HG03575 (cell line): Measurements from ENCODE around the gene FBN2.
"Not testable (repeated sequence)": the region's sequence is repeated elsewhere in the genome, so short reads cannot be mapped to it uniquely, and the experiment has no call there.

ENCODE experiments used
- ATAC-seq: cut with Tn5 transposase; IDR thresholded peaks from one replicate; pipeline ENCODE4 v1.9.1; 2021; ENCODE audit not compliant: unreplicated experiment, insufficient number of reproducible peaks, low FRiP score; ENCODE audit errors: extremely low read depth

Gene FBN2

GRCh38 chr5:128487041-128487440 is 51.0 kb downstream of the FBN2 start:
- ATAC-seq: no peak

DNA sequence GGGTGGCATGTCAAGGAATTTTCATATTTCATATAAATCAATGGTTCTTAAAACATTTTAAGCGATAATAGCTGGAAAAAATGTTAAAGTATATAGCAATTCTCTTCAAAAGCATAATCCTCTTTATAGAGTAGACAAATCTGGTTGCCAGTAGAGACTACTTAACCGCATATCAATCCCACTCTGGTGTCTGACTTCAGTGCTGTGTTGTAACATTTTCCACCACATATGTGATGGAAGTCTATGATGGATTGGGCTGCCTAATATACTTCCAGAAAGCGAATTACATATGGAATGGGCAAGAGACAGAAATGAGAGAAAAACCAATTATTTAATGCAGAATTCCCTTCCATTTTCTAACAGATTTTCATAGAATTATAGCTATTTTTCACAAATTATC is 54.3 kb downstream of the FBN2 start:
- no peak for ATAC-seq

GRCh38 chr5:128480906-128481633 is 57.0 kb downstream of the FBN2 start:
- no peak for ATAC-seq

- no peak for ATAC-seq
Measured at GRCh38 chr5:128480158-128480557, 57.9 kb downstream of the FBN2 start.

DNA sequence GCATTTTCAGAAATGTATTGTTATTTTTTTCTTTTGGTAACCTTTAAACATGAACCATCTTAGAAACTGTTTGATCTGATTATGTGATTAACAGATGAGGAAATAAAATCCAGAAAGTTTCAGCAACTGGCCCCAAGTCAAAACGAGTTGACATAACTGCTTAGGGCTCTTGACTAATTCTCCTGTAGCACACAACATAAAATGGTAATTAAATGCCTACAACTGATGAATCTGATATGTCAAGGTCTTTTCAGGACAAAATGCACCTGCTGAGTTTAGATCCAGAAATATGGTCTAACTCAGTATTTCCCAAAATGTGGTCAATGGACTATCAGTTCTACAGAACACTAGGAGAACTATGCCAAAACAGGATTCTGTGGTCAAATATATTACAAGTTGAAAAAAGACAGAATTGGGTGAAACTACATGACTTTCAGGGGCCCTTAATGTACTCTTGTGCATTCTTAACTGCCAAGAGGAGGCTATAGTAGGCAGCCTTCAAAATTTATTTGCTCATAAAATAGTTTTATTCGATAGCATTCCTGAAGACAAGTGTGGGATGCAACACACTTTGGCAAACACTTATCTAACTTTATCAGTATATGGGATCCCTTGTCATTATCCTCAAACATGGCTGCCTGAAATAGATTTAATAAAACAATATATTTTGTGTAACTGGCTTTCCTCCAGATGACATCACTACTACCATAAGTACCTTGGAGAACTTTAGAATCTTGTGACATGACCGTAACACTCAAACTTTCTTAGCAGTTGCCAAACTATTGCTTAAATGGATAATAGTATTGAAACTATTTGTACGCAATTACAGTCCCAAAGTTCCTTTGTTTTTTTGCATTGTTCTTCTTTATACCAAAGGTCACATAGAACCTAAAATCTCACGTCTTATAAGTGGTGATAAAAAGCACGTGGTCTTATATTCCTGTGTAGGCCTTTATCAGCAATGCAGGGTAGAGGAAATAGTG is 59.4 kb downstream of the FBN2 start:
- no peak for ATAC-seq

DNA sequence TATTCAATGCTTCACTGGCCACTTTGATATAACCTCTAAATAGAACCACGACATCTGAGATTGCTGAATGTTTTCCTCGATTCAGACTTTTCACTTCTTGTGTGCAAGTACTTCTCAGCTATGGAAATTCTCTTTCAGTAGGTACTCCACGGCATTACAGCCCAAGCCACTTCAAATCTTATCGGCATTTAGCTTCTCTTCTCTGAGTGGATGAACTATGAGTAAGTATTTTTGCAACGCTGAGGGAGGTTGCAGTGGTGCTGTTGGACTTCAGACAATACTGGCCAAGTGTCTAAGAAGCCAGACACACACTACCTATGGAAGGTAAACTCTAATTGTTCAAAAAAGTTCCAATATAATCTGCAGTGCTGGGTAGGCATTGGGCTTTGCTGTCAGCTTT is 60.1 kb downstream of the FBN2 start:
- no peak for ATAC-seq

- no peak for ATAC-seq
Measured at GRCh38 chr5:128475693-128476092, 62.4 kb downstream of the FBN2 start.

DNA sequence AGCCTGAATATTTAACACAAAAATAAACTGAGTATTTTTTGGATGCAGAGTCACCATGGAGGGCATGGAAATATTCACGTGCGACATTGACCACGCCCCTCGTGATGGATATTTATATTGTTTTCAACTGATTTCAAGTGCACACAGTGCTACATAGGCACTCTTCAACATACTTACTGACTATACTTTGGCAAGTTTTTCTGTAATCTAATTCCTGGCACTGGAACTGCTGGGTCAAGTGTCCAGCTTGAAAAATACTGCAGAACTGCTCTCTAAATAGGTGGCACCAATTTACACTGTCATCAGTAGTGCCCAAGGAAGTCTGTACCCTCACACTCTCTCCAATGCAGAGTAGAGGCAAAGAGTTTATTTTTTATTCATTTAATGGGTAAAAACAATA is 65.1 kb downstream of the FBN2 start:
- ATAC-seq: no peak

DNA sequence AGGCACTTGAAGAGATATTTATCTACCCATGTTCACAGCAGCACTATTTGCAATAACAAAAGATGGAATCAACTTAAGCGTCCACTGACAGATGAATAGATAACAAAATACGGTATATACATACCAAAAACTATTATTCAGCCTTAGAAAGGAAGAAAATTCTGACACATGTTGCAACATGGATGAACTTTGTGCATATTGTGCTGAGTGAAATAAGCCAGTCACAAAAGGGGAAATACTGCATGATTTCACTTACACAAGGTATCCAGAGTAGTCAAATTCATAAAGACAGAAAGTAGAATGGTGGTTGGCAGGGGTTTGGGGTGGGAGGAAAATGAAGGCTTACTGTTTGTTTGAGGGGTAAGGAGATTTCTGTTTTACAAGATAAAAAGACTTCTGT is 66.0 kb downstream of the FBN2 start:
- no peak for ATAC-seq

- ATAC-seq: no peak
Measured at GRCh38 chr5:128470663-128471062, 67.4 kb downstream of the FBN2 start.

DNA sequence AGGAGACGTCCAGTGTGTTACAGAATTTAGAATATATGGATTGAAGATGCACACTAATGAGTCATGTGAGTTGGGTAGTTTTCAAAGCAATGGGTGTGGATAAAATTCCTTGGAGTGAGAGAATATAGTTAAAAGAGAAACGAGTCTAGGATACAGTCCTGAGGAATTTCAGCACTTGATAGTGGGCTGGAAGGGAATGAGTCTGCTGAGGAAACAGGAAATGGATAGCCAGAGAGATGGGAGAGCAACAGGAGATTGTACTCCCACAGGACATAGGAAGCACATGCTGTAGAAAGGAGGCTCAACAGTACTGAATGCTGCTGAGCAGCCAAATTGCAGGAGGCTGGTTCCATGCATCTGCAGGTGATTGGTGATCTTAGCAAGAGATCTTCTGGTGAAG is 68.1 kb downstream of the FBN2 start:
- no peak for ATAC-seq

DNA sequence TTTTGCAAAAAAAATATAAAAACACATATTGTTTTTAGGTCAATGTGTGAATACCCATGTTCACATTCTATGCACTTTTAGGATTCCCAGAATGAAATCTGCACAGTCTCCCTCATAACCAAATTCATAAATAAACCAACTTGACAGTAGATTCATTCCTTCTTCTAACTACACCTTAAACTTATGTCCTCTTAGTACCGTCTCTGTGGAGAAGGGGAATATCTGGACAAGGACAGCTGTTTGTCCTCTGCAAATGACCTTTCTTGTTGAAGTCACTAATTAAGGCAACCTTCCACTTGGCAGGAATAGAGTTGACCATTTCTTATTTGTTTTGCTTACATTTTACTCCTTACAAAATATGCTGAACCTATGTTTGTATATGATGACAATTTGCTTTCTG is 71.1 kb downstream of the FBN2 start:
- ATAC-seq: no peak

GRCh38 chr5:128466554-128466953 is 71.5 kb downstream of the FBN2 start:
- ATAC-seq: no peak

- no peak for ATAC-seq
Measured at GRCh38 chr5:128464596-128464995, 73.4 kb downstream of the FBN2 start.

DNA sequence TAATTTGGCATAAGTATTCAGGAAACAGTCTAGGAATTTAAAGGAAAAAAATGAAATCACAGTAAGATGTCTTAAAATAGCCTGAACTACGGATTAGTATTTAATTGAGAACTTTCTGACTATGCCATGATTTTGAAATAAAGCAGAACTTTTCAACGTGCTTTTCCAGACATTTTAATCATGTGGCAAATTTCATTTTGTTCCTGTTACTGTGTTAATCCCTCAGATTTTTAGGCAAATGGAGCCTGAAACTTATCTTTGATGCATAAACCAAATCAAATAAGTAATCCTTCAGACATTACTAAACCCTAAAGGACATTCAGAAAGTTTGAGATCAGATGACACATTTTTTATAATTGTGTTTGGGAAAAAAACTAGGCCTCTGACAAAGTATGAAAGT is 75.7 kb downstream of the FBN2 start:
- no peak for ATAC-seq

DNA sequence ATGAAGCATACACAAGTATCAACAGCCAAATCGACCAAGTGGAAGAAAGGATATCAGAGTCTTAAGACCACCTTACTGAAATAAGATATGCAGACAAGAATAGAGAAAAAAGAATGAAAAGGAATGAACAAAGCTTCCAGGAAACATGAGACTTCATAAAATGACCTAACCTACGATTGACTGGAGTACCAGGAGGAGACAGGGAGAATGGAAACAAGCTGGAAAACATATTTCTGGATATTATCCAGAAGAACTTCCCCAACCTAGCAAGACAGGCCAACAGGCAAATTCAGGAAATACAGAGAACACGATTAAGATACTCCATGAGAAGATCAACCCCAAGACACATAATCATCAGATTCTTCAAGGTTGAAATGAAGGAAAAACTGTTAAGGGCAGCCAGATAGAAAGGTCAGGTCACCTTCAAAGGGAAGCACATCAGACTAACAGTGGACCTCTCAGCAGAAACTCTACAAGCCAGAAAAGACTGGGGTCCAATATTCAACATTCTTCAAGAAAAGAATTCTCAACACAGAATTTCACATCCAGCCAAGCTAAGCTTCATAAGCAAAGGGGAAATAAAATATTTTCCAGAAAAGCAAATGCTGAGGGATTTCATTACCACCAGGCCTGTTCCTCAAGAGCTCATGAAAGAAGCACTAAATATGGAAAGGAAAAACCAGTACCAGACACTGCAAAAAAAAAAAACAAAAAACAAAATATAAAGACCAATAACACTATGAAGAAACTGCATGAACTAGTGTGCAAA is 80.7 kb downstream of the FBN2 start:
- ATAC-seq: not testable (repeated sequence)

GRCh38 chr5:128455841-128456361 is 82.1 kb downstream of the FBN2 start:
- no peak for ATAC-seq

- ATAC-seq: no peak
Measured at GRCh38 chr5:128453121-128453520, 84.9 kb downstream of the FBN2 start.

GRCh38 chr5:128447224-128447623 is 90.8 kb downstream of the FBN2 start:
- ATAC-seq: not testable (repeated sequence)
